Effector memory CD4-positive, alpha-beta T cell (primary cell): ENCODE measurements around the gene MEIOSIN.

Source experiments
- DNase-seq, 3 donors: peaks; one replicate each; pipeline ENCODE4 v3.0.0-alpha.2; 2020
- H3K27ac ChIP-seq: 2 replicates; pipeline ENCODE4 v1.7.0; 2013; ENCODE audit warnings: mild to moderate bottlenecking, low read length, moderate library complexity; ENCODE audit not compliant: insufficient read depth, poor library complexity, severe bottlenecking
- H3K27me3 ChIP-seq: replicated peaks from 2 replicates; pipeline ENCODE4 v1.7.0; 2013; ENCODE audit warnings: mild to moderate bottlenecking, low read length; ENCODE audit not compliant: insufficient read depth, control insufficient read depth, poor library complexity, severe bottlenecking
- H3K36me3 ChIP-seq: 2 replicates; pipeline ENCODE4 v1.7.0; 2013; ENCODE audit warnings: mild to moderate bottlenecking, low read length, moderate library complexity; ENCODE audit not compliant: control insufficient read depth, insufficient read depth
- H3K4me1 ChIP-seq: 2 replicates; pipeline ENCODE4 v1.7.0; 2013; ENCODE audit warnings: low read length, mild to moderate bottlenecking; ENCODE audit not compliant: control insufficient read depth, insufficient read depth, poor library complexity, severe bottlenecking
- H3K4me3 ChIP-seq: 2 replicates; pipeline ENCODE4 v1.7.0; 2013; ENCODE audit warnings: low read length, low read depth, mild to moderate bottlenecking; ENCODE audit not compliant: insufficient read depth, poor library complexity, severe bottlenecking
- H3K9me3 ChIP-seq: 2 replicates; pipeline ENCODE4 v1.7.0; 2013; ENCODE audit warnings: mild to moderate bottlenecking, low read length, moderate library complexity; ENCODE audit not compliant: control insufficient read depth

The MEIOSIN gene

DNA sequence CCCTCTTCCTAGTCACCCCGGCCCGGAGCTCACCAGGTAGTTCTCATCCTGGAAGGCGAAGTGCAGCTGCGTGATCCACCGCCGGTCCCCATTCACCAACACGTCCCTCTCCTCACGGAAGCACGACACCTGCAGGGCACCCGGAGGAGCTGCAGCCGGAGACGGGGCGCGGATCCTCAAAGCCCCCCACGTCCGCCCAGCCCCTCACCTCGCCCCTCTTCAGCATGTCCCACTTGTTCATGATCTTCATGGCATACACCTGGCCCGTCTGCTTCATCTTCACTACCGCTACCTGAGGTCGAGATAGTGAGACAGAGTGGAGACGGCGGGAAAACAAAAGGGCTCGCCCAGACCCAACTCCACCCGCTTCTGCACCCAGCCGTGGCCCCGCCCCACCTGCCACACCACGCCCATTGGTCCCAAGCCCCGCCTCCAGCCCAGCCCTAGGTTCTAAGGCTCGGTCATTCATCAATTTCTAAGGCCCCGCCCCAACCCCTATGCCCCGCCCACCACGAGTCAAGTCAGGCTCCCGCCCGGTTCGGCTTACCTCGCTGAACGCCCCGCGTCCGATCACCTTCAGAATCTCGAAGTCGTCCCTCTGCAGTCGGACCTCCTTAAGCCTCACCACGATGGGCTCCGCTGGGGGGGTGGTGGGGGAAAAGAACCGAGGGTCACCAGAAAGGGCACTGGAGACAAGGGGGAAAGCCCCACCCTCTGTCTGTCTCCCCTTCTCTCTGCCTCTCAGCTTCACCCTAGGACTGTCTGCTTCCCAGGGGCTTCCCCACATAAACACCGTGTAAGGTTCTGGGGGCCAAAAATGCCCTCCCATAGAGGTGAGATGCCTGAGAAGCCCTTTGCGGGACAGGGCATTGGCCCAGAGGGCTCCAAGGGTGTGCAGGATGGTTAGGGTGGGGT is 46.2 kb downstream of the MEIOSIN start:
- no peaks in the 10 kb centered on the region for H3K9me3 ChIP-seq
- peaks cover 9% of the 10 kb centered on the region for H3K27me3 ChIP-seq
- DNase-seq = peak; percentile 73 to 83 (median 75)
- H3K36me3 ChIP-seq = no peaks in the 10 kb centered on the region
- H3K4me3 ChIP-seq = peak overlapping the region; percentile 8
- H3K4me1 ChIP-seq = peaks cover 14% of the 10 kb centered on the region
- no peak overlapping the region for H3K27ac ChIP-seq

DNA sequence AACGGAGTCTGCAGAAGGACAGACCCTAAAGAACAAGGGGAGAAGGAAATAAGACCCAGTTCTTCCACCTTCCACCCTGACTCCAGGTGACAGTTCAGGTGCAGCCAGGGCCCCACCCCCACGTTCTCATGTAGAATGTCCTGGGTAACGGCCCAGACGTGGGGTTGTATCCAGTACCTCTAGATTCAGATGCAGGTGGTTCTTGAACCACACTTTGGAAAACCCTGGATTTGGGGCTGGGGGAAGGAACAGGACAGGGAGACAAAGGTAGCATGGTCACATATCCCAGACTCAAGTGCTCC is 46.9 kb downstream of the MEIOSIN start:
- Histone ChIP-seq H3K27me3 (peaks cover 9% of the 10 kb centered on the region), H3K4me1 (peaks cover 14% of the 10 kb centered on the region), H3K36me3 (no peaks in the 10 kb centered on the region), H3K4me3 (no peak overlapping the region), H3K27ac (no peak overlapping the region), H3K9me3 (no peaks in the 10 kb centered on the region)
- no peak for DNase-seq

DNA sequence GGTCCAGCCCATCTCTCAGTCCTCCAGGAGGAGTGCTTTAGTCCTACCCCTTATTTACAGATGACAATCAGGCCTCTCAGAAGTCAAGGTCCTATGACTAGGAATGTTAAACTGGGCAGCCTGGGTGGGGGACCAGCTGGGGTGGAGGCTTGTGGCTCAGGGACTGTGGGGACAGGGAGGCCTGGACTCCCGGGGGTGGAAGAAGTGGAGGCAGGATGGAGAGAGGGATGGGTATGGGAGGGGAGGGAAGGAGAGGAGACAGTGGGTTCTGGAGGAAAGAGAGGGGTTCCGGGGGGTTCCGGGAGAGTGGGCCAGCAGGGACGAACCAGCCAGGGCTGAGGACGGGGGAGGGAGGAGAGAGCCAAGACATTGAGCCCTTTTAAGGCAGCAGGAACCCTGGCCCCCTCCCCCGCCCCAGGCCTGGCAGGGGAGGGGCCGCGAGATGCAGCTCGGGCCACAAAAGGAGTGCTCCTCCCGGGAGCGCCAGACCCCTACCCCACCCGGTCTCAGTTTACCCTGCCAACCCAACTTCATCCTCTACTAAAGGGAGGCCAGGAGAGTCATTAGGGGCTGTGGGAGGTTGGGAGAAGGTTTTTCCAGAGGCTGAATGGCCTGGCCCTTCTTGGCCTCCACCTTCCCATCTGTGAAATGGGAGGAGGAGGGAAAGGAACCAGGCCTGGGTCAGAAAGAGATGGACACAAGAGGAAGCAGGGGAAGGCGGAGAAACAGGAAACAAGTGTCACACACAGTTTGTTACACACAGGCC is 47.4 kb downstream of the MEIOSIN start:
- H3K27me3 ChIP-seq = peaks cover 9% of the 10 kb centered on the region
- H3K27ac ChIP-seq = no peak overlapping the region
- H3K4me3 ChIP-seq = no peak overlapping the region
- peaks cover 14% of the 10 kb centered on the region for H3K4me1 ChIP-seq
- H3K9me3 ChIP-seq = no peaks in the 10 kb centered on the region
- no peaks in the 10 kb centered on the region for H3K36me3 ChIP-seq
- no peak for DNase-seq

DNA sequence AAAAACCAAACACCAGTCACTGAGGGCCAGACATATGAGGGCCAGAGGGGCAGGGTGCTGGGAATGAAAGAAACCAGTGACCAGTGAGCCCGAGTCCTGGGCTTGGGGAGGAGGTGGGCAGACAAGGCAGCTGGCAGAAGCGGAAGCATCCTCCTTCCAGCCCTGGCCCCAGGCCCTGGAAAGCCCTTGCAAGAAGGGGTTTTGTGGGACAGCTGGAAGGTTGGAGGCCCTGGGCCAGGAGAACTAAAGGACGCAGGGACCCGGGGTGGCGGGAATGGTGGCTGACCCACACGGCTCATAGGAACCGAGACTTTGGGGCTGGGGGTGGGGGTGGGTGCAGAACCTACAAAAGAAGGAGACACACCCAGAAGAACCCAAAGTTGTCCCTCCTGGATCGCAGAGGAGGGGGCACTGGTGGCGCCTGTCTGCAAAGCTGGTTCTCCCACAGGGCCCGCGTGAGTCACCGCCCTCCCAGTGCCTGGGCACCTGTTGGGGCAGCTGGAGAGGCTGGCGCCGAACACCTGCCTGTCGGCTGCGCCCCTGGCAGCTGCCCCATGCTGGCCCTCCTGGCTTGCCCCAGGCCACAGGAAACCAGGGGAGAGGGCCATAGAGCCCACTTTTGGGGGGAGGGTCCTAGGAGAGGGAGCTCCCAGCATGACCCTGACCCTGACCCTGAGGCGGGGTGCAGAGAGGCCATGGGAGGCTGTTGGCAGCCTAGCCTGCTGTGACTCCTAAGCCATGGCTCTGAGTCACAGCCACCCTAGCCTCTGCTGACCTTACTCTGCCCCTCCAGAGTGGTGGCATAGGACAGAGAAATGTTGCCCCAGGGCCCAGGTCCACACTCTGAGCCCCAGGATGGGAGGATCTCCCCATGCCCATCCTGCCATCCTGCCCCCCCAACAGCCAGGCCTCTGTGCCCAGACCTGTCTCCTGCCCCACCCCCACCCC is 48.2 kb downstream of the MEIOSIN start:
- no peak for DNase-seq
- no peak overlapping the region for H3K27ac ChIP-seq

DNA sequence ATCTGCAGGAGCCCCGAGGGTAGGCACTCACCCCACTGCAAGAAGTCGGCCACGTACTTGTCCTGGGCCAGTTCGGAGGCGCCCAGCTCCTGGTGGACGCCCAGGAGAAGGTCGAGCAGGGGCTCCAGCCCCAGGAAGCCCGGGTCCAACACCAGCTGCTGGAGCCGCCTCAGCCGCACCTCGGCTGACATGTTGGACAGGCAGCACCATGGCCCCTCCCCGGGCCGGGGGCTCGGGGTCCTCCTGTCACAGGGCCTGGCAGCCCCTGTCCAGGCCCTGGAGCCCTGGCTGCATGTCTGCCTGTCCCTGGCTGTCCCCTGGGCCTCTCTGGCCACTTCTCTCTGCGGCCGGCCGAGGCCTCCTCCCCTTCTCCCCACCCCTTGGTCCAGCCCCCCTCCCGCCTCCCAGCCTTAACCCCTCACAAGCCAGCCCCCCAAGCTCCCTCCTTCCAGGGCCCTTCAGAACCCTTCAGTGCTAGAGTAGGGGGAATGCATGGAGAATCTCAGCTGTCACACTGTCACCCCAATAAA is 49.0 kb downstream of the MEIOSIN start, which contains the start of gene DMPK:
TSS of gene DMPK (minus strand) at position 329 of the 530 bp plus-strand sequence. CDS start at position 191, 138 bp downstream.
- no peaks in the 10 kb centered on the region for H3K9me3 ChIP-seq
- H3K36me3 ChIP-seq = peaks cover 10% of the 10 kb centered on the region
- H3K27ac ChIP-seq = no peak within 1 kb of the TSS
- H3K27me3 ChIP-seq = peaks cover 9% of the 10 kb centered on the region
- peaks cover 14% of the 10 kb centered on the region for H3K4me1 ChIP-seq
- no peak for DNase-seq
- no peak within 1 kb of the TSS for H3K4me3 ChIP-seq

More for the DNA sequence above, 48.2 kb downstream of the MEIOSIN start:
- H3K9me3 ChIP-seq = no peaks in the 10 kb centered on the region
- H3K27me3 ChIP-seq = peaks cover 9% of the 10 kb centered on the region
- H3K4me1 ChIP-seq = peaks cover 14% of the 10 kb centered on the region
- H3K4me3 ChIP-seq = no peak overlapping the region
- peaks cover 4% of the 10 kb centered on the region for H3K36me3 ChIP-seq

DNA sequence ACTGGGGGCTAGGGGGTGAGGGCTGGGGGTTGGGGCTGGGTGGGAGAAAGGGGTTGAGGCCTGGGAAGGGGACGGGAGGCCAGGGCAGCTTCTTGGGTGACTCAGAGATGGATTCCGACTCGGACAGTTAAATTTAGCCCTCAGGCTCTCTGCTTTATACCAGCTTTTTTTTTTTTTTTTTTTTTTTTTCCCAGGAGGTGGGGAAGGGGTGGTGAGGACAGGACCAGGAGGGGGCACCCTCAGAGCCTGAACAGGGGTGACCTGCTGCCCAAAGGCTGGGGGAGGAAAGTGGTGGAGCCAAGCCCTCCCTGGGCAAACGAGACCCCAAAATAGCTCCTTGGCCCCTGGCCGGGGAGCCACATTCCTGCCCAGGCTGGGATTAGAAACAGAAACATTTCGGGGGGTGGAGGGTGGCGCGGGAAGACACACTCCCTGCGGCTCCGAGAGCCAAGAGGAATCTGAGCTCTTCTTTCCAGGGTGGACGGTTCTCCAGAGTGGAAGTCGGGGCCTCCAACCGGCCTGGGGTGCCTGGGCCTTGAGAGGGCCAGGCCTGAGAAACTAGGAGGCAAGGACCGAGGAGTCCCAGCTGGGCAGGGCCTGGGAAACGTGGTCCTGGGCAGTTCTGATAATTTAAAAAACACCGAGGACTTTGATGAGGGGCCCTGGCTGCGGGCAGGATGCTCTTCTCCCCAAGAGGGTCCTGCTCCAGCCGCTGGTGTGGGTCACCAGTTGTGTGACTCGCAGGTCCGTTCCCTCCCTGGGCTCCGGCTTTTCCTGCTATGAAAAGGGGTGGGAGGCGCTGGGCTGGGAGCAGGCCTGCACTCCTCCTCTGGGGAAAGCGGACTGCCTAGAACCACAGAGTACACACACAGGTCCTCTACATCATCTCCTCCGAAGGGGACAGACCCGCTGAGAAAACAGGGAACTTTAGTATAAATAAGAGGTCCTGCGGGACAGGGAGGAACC is 49.9 kb downstream of the MEIOSIN start:
- H3K27me3 ChIP-seq = peaks cover 9% of the 10 kb centered on the region
- no peak overlapping the region for H3K27ac ChIP-seq
- H3K4me1 ChIP-seq = peaks cover 14% of the 10 kb centered on the region

DNA sequence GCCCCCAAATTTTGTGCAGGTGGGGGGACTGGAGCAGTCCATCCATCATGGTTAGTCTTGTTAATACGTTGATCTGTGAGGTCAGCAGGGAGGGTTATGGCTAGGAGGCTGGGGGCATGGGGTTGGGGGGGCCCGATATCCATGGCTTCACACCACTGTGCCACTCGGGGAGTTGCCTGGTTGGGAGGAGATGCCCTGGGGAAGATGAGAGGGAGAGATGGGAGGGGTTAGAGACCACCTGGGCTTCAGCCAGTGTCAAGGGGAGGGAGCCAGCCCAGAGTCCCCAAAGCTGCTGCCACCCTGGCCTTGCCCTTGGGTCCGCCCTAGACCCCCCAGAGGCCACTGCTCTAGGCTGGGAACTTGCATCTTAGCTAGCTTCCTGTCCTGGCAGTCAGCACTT is 50.9 kb downstream of the MEIOSIN start:
- peaks cover 9% of the 10 kb centered on the region for H3K27me3 ChIP-seq
- no peak overlapping the region for H3K4me3 ChIP-seq
- H3K36me3 ChIP-seq = peaks cover 16% of the 10 kb centered on the region
- H3K9me3 ChIP-seq = no peaks in the 10 kb centered on the region
- DNase-seq = no peak
- no peak overlapping the region for H3K27ac ChIP-seq
- peaks cover 8% of the 10 kb centered on the region for H3K4me1 ChIP-seq

More for the DNA sequence above, 49.9 kb downstream of the MEIOSIN start:
- Histone ChIP-seq H3K36me3 (peaks cover 10% of the 10 kb centered on the region), H3K9me3 (no peaks in the 10 kb centered on the region), H3K4me3 (no peak overlapping the region)
- no peak for DNase-seq

DNA sequence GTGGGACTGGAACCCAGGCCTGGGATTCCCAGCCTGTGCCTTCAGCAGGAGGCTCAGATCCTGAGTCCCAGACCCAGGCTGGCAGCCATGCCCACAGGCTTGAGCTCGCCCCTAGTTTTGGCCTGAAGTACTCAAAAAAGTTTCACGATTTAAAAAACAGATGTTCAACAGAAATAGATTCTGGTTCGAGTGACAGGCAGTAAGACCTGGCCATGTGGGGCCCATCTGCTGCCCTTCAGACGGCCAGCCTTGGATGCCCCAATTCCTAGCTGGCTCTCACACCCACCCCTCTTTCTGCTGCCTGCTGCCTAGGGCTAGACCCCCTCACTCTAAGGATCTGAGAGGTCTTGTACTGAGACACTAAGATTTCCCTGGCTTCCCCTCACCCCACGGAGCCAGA is 51.9 kb downstream of the MEIOSIN start:
- Histone ChIP-seq H3K9me3 (no peaks in the 10 kb centered on the region), H3K4me3 (no peak overlapping the region), H3K4me1 (no peaks in the 10 kb centered on the region), H3K27me3 (peaks cover 4% of the 10 kb centered on the region), H3K27ac (no peak overlapping the region), H3K36me3 (peaks cover 19% of the 10 kb centered on the region)
- no peak for DNase-seq
